Forelimb muscle (tissue), 1 donor: Measurements from ENCODE around the gene ANKS3. TPM values are rescaled to one million over a fixed set of nuclear protein-coding genes. Genes with fewer than 3 reads are reported as not detected.
"Not testable (repeated sequence)": the region's sequence is repeated elsewhere in the genome, so short reads cannot be mapped to it uniquely, and the experiment has no call there.

Experiments used
- DNase-seq: peaks from one replicate; pipeline ENCODE4 v3.0.0-alpha.2; 2013; ENCODE audit warnings: low read depth
- polyA plus RNA-seq: library from polyadenylated mRNA; unstranded; fragments of 120-200 nt; gene quantifications from one replicate; pipeline ENCODE4 v1.2.1, GENCODE V29; 2013; ENCODE audit not compliant: insufficient read length

ANKS3 gene
- polyA plus RNA-seq, 1 donor: 16.0 TPM

- DNase-seq: no peak
Measured at GRCh38 chr16:4755687-4756086, 21.6 kb upstream of the ANKS3 start.

- DNase-seq: no peak
Measured at GRCh38 chr16:4754865-4755264, 20.8 kb upstream of the ANKS3 start.

- no peak for DNase-seq
Measured at GRCh38 chr16:4753227-4753626, 19.2 kb upstream of the ANKS3 start.

- no peak for DNase-seq
Measured at GRCh38 chr16:4752351-4753100, 18.5 kb upstream of the ANKS3 start.

GRCh38 chr16:4750896-4751295 lies 16.8 kb upstream of the ANKS3 start:
- no peak for DNase-seq

- DNase-seq: no peak
Measured at GRCh38 chr16:4749700-4750257, 15.7 kb upstream of the ANKS3 start.

GRCh38 chr16:4748682-4749411 lies 14.8 kb upstream of the ANKS3 start:
- no peak for DNase-seq

GRCh38 chr16:4747906-4748681 lies 14.0 kb upstream of the ANKS3 start:
- DNase-seq: no peak

- DNase-seq: no peak
Measured at GRCh38 chr16:4746991-4747574, 13.0 kb upstream of the ANKS3 start.

GRCh38 chr16:4746215-4746614 lies 12.1 kb upstream of the ANKS3 start:
- no peak for DNase-seq

- no peak for DNase-seq
Measured at GRCh38 chr16:4745274-4745569, 11.2 kb upstream of the ANKS3 start.

- no peak for DNase-seq
Measured at GRCh38 chr16:4744555-4745273, 10.6 kb upstream of the ANKS3 start.

- no peak for DNase-seq
Measured at GRCh38 chr16:4743226-4743878, 9.3 kb upstream of the ANKS3 start.

- not testable (repeated sequence) for DNase-seq
Measured at GRCh38 chr16:4738370-4738769, 4.3 kb upstream of the ANKS3 start.

GRCh38 chr16:4737545-4737944 lies 3.5 kb upstream of the ANKS3 start:
- DNase-seq: no peak

- DNase-seq: no peak
Measured at GRCh38 chr16:4736546-4736945, 2.5 kb upstream of the ANKS3 start.

GRCh38 chr16:4734730-4735535 lies 862 bp upstream of the ANKS3 start:
- peak; percentile 60 for DNase-seq

GRCh38 chr16:4733747-4734062 lies 366 bp downstream of the ANKS3 start:
- DNase-seq: no peak

GRCh38 chr16:4733211-4733742 lies 794 bp downstream of the ANKS3 start:
- DNase-seq: no peak

GRCh38 chr16:4729876-4730275 lies 4.2 kb downstream of the ANKS3 start:
- DNase-seq: no peak
